ENCODE data around the gene ZNF337. TPM values are rescaled to one million over a fixed set of nuclear protein-coding genes. Genes with fewer than 3 reads are reported as not detected.

ZNF337 gene
- total RNA-seq: 9.6 and 10.6 TPM in 2 replicates

DNA sequence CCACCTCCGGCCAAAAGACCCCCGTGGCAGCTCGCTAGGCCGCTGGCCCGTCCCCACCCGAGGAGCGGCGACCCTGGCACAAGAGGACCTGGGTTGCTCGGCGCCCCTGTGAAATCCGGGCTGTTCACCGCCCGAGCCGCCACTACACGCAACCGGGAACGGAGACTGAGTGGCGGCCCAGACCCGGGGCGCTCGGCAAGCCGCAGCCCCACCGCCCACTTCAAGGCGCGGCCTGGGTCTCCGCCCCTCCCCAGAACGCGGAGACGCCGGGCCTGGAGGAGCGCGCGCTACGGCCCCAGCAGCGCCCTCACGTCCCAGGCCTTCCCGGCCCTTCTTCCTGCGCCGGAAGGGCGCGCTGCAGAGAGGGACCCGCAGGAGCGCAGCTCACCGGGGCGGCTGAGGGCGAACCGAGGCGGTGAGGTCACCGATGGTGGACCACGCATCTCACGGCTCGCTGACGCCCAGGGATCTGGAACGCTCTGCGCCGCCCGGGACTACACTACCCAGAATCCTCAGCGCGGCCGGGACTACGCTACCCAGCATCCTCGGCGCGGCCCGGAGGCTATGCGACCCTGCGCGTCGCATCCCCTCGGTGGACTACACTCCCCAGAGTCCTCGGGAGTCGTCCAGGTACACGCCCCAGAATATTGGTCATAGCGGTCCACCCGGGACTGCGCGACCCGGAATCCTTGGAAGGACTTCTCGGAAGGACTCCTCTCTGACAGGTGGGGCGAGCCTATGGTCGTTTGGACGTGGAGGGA, at the start of gene ZNF337:
Gene ZNF337, minus strand, starts transcription at position 483 of the 761 bp plus-strand sequence. CDS start 10,436 bp downstream, outside the sequence.

Small RNA genes within 50 kb of the gene (small RNA-seq; reads per million reads assigned to genes)
- gene RN7SL594P: not detected

Other genes with a start within 250 kb of the ZNF337 start
- gene NINL, start 111.3 kb downstream of the ZNF337 start, total RNA-seq: 4.8 and 5.7 TPM in 2 replicates
- gene NANP, start 72.8 kb downstream of the ZNF337 start, total RNA-seq: 6.6 and 10.4 TPM in 2 replicates

Measured in subcutaneous preadipocyte (primary cell).